ENCODE data around the gene SPEN. TPM values are rescaled to one million over a fixed set of nuclear protein-coding genes. Genes with fewer than 3 reads are reported as not detected.
A peak's percentile ranks its signal among the peaks of the same experiment; 100 is the strongest.

SPEN gene
- total and polyA plus RNA-seq, 2 of the 13 experiments (the other 11 are each of a cell fraction or from before 2014, with no cell fraction given), result 4.8 to 14.0 TPM

GRCh38 chr1:15847100-15847892 is at the start of gene SPEN (continued):
- TF ChIP-seq TCF12 (IDR thresholded peaks at IDR 0.05), result no peak
- no peak; the same call in 1 of the 2 replicates for TF ChIP-seq TCF12 (CRISPR knock-in tag; IDR thresholded peaks at IDR 0.05)
- no peak for TF ChIP-seq ZNF879 (CRISPR knock-in tag; IDR thresholded peaks at IDR 0.05)
- peak; percentile 54 for TF ChIP-seq MXD1 (CRISPR knock-in tag; IDR thresholded peaks at IDR 0.05)
- 0 out of 2 replicates have a peak, but pooled peaks have one; percentile 18 for TF ChIP-seq NFAT5 (CRISPR knock-in tag; IDR thresholded peaks at IDR 0.05)
- TF ChIP-seq ZNF530 (CRISPR knock-in tag; IDR thresholded peaks at IDR 0.05; ENCODE audit: low read depth), result no peak
- TF ChIP-seq FOXC1 (CRISPR knock-in tag; IDR thresholded peaks at IDR 0.05; ENCODE audit: borderline replicate concordance), result 0 out of 2 replicates have a peak, but pooled peaks have one; percentile 64
- TF ChIP-seq ATF1 (CRISPR knock-in tag; IDR thresholded peaks at IDR 0.05), result no peak
- peak; percentile 64 for TF ChIP-seq ZNF883 (CRISPR knock-in tag; IDR thresholded peaks at IDR 0.05; ENCODE audit: not compliant biosample characterization)
- no peak for TF ChIP-seq SOX6 (IDR thresholded peaks at IDR 0.05)
- TF ChIP-seq SOX6 (CRISPR knock-in tag; IDR thresholded peaks at IDR 0.05), result peak; percentile 41
- TF ChIP-seq KDM2A (CRISPR knock-in tag; IDR thresholded peaks at IDR 0.05; ENCODE audit: borderline replicate concordance, low read depth), result peak; percentile 26; the same call in 1 of the 2 replicates
- no peak; the same call in 1 of the 2 replicates for TF ChIP-seq MYC (CRISPR knock-in tag; IDR thresholded peaks at IDR 0.05; ENCODE audit: borderline replicate concordance)
- TF ChIP-seq ZNF326 (CRISPR knock-in tag; IDR thresholded peaks at IDR 0.05; ENCODE audit: borderline replicate concordance), result no peak
- no peak for TF ChIP-seq REXO4 (CRISPR knock-in tag; IDR thresholded peaks at IDR 0.05; ENCODE audit: borderline replicate concordance)
- TF ChIP-seq ZNF280B (CRISPR knock-in tag; IDR thresholded peaks at IDR 0.05; ENCODE audit: borderline replicate concordance), result no peak; the same call in 1 of the 2 replicates
- peak; percentile 35; the same call in 1 of the 2 replicates for TF ChIP-seq ZNF281 (CRISPR knock-in tag; IDR thresholded peaks at IDR 0.05; ENCODE audit: borderline replicate concordance)
